ENCODE results near the gene HHAT.

- TF ChIP-seq YY1 (IDR thresholded peaks at IDR 0.05; ENCODE audit: insufficient read depth, insufficient read length) = no peak
- no peak for TF ChIP-seq ZNF274 (IDR thresholded peaks at IDR 0.05; ENCODE audit: low read depth, low read length)
These were observed 4.7 kb upstream of the HHAT start for GRCh38 chr1:210323957-210324356.
